ENCODE measurements around the gene SLC43A2. TPM values are rescaled to one million over a fixed set of nuclear protein-coding genes. Genes with fewer than 3 reads are reported as not detected.

SLC43A2 gene
- polyA plus RNA-seq, 2 of the 4 experiments (the other 2 are of a cell fraction): 3.5 to 7.0 TPM

GRCh38 chr17:1646199-1646875 lies 17.7 kb upstream of the SLC43A2 start:
- Histone ChIP-seq H3K4me1 (peaks cover 38% of the 10 kb centered on the region), H3K27ac (no peak overlapping the region), H3K4me2 (no peak overlapping the region), H3K9me3 (no peaks in the 10 kb centered on the region), H3K4me3 (no peak overlapping the region)
- ChIA-PET CTCF (interaction anchor here (0.6 to 11.7 kb wide), 11 partner anchors 10 to 281 kb away, joined by 3 to 204 read pairs (median 4); partner anchors contain the start of gene SLC43A2), POLR2A (no interaction called here)
- DNase-seq (ENCODE audit: low read depth in 1 of 2, low spot score in 1 of 2) (no peak), FAIRE-seq (no peak), ATAC-seq (no peak)
- 83% methylated on average over 13 of the region's 13 CpGs for WGBS (ENCODE audit: missing lambda C conversion rate)
- TF ChIP-seq CBX2 (IDR thresholded peaks at IDR 0.05; ENCODE audit: borderline replicate concordance, low read depth) (no peak), JUN (IDR thresholded peaks at IDR 0.05) (no peak), RFX5 (IDR thresholded peaks at IDR 0.05) (no peak), ATOH8 (CRISPR knock-in tag; IDR thresholded peaks at IDR 0.05; ENCODE audit: low read depth) (no peak), MAZ (IDR thresholded peaks at IDR 0.05; ENCODE audit: borderline replicate concordance, low read depth, low read length) (no peak), HMGXB4 (CRISPR knock-in tag; IDR thresholded peaks at IDR 0.05; ENCODE audit: borderline replicate concordance) (no peak)

GRCh38 chr17:1645207-1646171 lies 16.9 kb upstream of the SLC43A2 start, which contains the start of gene SCARF1:
Gene SCARF1, minus strand, starts transcription at chr17:1645732. Its CDS starts 35 bp downstream, at chr17:1645697.
- Histone ChIP-seq H3K27ac (peak within 1 kb of the TSS in 1 of 2 experiments; percentile 31; a peak in 1 of 6 replicates), H3K4me3 (no peak within 1 kb of the TSS), H3K4me1 (peaks cover 29% of the 10 kb centered on the region), H3K4me2 (peak within 1 kb of the TSS; percentile 100), H3K9me3 (no peaks in the 10 kb centered on the region)
- no peak for FAIRE-seq
- CTCF ChIA-PET: interaction anchor here (0.6 to 11.7 kb wide), 12 partner anchors 13 to 280 kb away, joined by 3 to 204 read pairs (median 4); partner anchors contain the start of gene SLC43A2
- no peak for ATAC-seq
- no peak for DNase-seq (ENCODE audit: low read depth in 1 of 2, low spot score in 1 of 2)
- POLR2A ChIA-PET: interaction anchor here (0.6 kb wide), 1 partner anchor 60 kb away, joined by 3 read pairs; no protein-coding TSS in a partner anchor
- TF ChIP-seq CBX8 (IDR thresholded peaks at IDR 0.05): no peak
- no peak for TF ChIP-seq ELK1 (IDR thresholded peaks at IDR 0.05; ENCODE audit: low read depth, low read length)
- no peak for TF ChIP-seq SREBF2 (IDR thresholded peaks at IDR 0.05)
- no peak for TF ChIP-seq TFCP2L1 (CRISPR knock-in tag; IDR thresholded peaks at IDR 0.05)
- TF ChIP-seq CEBPB (IDR thresholded peaks at IDR 0.05): no peak
- TF ChIP-seq FOSL2 (IDR thresholded peaks at IDR 0.05): no peak
- no peak for TF ChIP-seq FOSL2 (CRISPR knock-in tag; IDR thresholded peaks at IDR 0.05)
- no peak for TF ChIP-seq POLR2AphosphoS2 (conservative IDR thresholded peaks at IDR 0.05; ENCODE audit: low read length)
- no peak for TF ChIP-seq MAZ (IDR thresholded peaks at IDR 0.05; ENCODE audit: borderline replicate concordance, low read depth, low read length)
- no peak for TF ChIP-seq PHF8 (IDR thresholded peaks at IDR 0.05; ENCODE audit: borderline replicate concordance, low read depth)
- TF ChIP-seq RARB (CRISPR knock-in tag; IDR thresholded peaks at IDR 0.05): no peak
- WGBS (ENCODE audit: missing lambda C conversion rate): 95% methylated on average over 17 of the region's 25 CpGs
